Fibroblast of the conjunctiva (primary cell): ENCODE results near the gene PLEKHA4.
A peak's percentile ranks its signal among the peaks of the same experiment; 100 is the strongest.
"Not testable (repeated sequence)": the region's sequence is repeated elsewhere in the genome, so short reads cannot be mapped to it uniquely, and the experiment has no call there.

Experiments used
- DNase-seq: peaks from one replicate; pipeline ENCODE4 v3.0.0-alpha.2; 2010; ENCODE audit warnings: low read depth

Gene PLEKHA4

DNA sequence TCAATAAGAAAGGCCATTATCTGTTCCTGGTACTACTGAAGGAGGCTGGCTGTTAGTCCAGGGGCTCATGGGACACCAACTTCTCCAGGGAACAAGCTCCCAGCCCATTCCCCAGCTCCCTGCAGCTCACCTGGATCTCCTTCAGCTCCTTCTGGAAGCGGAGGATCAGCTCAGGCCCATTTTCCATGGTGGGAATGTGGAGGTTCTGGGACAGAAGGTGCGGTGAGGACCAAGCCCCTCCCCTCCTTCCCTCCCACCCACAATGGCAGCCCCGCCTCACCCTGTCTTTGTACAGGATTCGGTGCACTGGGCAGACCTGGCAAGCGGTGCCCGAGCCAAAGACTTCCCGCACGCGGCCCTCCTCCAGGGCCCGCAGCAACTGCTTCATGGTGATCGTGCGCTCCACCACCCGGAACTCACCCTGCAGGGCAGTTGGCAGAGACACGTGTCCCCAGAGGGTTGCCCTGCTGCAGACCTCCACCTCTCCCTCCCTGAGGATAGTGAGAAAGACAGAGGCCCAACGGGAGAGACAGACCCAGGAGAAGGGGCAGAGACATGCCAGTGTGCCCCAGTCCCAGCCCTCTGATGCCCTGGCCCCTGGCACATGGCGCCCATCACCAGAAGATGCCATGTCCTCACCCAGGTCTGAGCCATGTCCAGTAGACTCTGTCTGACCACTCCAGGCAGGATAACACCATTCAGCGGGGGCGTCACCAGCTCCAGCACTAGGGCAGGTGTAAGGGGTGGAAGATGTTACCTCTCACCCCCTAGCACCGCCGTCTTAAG lies 71.9 kb downstream of the PLEKHA4 start:
- no peak for DNase-seq

DNA sequence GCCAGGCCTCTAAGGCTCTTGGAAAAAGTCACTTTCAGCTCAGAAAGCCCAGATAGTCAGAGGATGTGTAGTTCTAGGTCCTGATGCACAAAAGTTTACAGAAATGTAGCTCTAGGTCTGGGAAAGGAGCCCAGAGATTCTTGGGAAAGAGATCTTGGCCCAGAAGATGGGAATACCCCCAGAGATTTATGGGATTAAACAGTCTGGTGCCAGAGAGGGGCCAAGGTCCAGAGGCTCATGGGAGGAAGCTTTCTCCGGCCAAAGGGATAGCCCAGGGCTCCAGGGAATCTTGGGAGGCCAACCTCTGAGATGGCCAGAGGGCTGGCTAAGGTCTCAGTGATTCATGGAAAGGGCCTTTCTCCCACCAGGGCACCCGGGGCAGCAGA lies 72.7 kb downstream of the PLEKHA4 start:
- no peak for DNase-seq

DNA sequence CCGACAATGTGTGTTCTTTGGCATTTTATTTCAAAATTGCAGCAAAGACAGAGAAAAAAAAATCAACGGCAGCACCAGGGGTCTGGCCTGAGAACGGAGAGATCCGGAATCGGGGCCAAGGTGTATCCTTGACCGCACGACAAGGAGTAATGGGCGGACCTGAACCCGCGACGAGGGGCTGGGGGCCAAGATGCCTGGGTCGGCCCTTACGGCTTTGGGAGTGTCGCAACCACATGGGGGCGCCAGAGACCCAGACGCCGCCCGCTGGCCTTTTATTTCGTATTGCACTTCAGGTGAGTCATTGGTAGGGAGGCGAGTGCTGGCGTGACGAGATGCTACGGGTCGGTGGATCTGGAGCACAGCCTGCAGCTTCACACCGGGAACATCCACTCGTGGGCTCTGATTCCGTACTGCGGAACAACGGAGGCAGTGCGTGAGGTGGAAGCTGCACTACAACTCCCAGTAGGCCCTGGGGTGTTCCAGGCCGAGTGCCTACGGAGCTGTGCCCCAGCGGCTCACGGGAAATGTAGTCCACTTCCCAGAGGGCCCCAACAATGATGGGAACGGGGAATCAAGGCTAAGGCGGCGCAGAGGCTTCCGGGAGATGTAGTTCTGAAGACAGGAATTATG lies 73.2 kb downstream of the PLEKHA4 start:
- peak; percentile 84 for DNase-seq

DNA sequence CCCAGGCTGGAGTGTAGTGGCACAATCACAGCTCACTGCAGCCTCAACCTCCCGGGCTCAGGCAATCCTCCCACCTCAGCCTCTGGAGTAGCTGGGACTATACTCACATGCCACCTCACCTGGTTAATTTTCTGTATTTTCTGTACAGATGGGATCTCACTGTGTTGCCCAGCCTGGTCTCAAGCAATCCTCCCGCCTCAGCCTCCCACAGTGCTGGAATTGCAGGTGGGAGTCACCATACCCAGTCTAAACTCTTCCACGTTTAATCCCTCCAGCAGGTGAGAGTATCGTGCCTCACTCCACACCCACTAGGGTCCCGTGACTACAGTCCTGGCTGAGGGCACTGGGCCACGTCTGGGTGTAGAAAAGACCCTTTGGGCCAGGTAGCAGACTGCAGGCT lies 74.1 kb downstream of the PLEKHA4 start:
- DNase-seq: no peak

DNA sequence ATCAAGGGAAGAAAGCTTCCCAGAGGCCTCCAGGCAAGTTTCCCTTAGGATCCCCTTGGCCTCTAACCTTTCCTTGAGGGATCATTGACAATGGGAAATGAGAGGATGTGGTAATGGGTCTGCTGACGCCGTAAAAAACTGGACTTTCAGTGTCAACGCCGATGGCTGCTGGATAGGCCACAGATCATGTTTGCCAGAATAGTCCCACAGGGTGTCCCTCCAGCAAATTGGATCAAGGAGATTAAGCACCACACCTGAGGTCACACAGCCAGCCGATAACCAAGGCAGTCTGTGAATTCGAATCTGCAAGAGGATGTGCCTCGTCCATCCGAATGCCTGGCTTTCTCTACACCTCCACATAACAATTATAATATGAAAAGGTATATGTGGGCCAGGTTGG lies 75.1 kb downstream of the PLEKHA4 start:
- no peak for DNase-seq

DNA sequence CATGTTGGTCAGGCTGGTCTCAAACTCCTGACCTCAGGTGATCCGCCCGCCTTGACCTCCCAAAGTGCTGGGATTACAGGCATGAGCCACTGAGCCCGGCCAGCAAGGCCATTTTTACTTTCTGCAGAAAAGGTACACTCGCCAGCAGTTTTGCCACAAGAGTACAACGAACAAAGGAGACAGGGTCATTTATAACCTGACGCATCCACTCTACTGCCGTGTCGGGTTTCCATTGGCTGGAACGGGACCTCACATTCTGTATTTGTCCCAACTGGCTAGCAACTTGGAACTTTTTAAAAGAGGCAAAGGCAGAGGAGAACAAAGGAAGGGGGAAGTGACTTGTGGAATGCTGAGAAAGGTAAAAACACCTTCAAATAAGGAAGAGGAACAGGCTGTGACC lies 81.1 kb downstream of the PLEKHA4 start:
- not testable (repeated sequence) for DNase-seq
